Measurements from ENCODE around the gene PMFBP1.

Gene PMFBP1

GRCh38 chr16:72166151-72166550 is 5.8 kb downstream of the PMFBP1 start:
- TF ChIP-seq CTCF (IDR thresholded peaks at IDR 0.05; ENCODE audit: control insufficient read depth, insufficient read depth, low read depth, low read length, missing control alignments): no peak
- H3K4me3 ChIP-seq (ENCODE audit: control insufficient read depth, low read depth, low read length): no peak overlapping the region
- no peak for DNase-seq (ENCODE audit: low read depth)

- TF ChIP-seq CTCF (IDR thresholded peaks at IDR 0.05; ENCODE audit: control insufficient read depth, insufficient read depth, low read depth, low read length, missing control alignments): no peak
Measured at GRCh38 chr16:72164691-72165090, 7.3 kb downstream of the PMFBP1 start.

GRCh38 chr16:72162105-72162692 is 9.8 kb downstream of the PMFBP1 start:
- no peak for TF ChIP-seq CTCF (IDR thresholded peaks at IDR 0.05; ENCODE audit: control insufficient read depth, insufficient read depth, low read depth, low read length, missing control alignments)
- H3K4me3 ChIP-seq (ENCODE audit: control insufficient read depth, low read depth, low read length): no peak overlapping the region
- DNase-seq (ENCODE audit: low read depth): no peak

More at GRCh38 chr16:72164691-72165090, 7.3 kb downstream of the PMFBP1 start:
- no peak for DNase-seq (ENCODE audit: low read depth)
- no peak overlapping the region for H3K4me3 ChIP-seq (ENCODE audit: control insufficient read depth, low read depth, low read length)

- no peak for DNase-seq (ENCODE audit: low read depth)
- TF ChIP-seq CTCF (IDR thresholded peaks at IDR 0.05; ENCODE audit: control insufficient read depth, insufficient read depth, low read depth, low read length, missing control alignments): no peak
- H3K4me3 ChIP-seq (ENCODE audit: control insufficient read depth, low read depth, low read length): no peak overlapping the region
Measured at GRCh38 chr16:72159801-72160200, 12.2 kb downstream of the PMFBP1 start.

- TF ChIP-seq CTCF (IDR thresholded peaks at IDR 0.05; ENCODE audit: control insufficient read depth, insufficient read depth, low read depth, low read length, missing control alignments): no peak
- DNase-seq (ENCODE audit: low read depth): no peak
- H3K4me3 ChIP-seq (ENCODE audit: control insufficient read depth, low read depth, low read length): no peak overlapping the region
Measured at GRCh38 chr16:72159386-72159785, 12.6 kb downstream of the PMFBP1 start.

- no peak for TF ChIP-seq CTCF (IDR thresholded peaks at IDR 0.05; ENCODE audit: control insufficient read depth, insufficient read depth, low read depth, low read length, missing control alignments)
- H3K4me3 ChIP-seq (ENCODE audit: control insufficient read depth, low read depth, low read length): no peak overlapping the region
- no peak for DNase-seq (ENCODE audit: low read depth)
Measured at GRCh38 chr16:72149676-72150464, 22.1 kb downstream of the PMFBP1 start.
